ENCODE results near the gene NEK10. TPM values are rescaled to one million over a fixed set of nuclear protein-coding genes. Genes with fewer than 3 reads are reported as not detected.

Gene NEK10
- total RNA-seq, 1 experiment from 2014 or later: 5.7 TPM

DNA sequence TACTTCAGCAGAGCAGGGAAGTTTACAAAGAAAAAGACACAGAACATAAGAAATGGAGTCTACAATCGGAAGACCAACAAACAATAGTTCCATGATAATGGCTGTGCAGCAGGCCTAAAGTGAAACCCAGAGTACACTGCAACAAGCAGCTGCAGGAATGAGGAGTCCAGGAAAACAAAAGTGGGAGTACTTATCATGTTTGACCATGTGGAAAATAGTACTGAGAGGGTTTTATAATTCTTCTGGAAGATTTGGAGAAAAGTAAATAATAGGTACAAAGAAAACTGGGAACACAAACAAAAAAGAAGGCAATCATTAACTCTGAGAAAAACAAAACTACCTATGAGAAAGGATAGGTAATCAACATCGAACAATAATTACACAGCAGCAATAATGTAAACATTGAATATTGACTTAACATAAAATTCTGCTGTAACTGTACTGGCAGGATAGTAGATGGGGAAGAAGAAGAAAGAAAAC is 87.5 kb downstream of the NEK10 start:
- no peaks in the 10 kb centered on the region for H3K9me3 ChIP-seq (ENCODE audit: control insufficient read depth, insufficient read depth, low read depth, low read length)
- POLR2A ChIA-PET: no interaction called here
- CTCF ChIA-PET: no interaction called here
- in situ Hi-C loops (cut with HindIII; ENCODE audit: low pct_unique_long_range_greater_than_20kb, low sequenced_read_pairs): no loop called here
- no peak overlapping the region for H3K4me3 ChIP-seq (ENCODE audit: low read depth in 2 of 2, low read length in 2 of 2)
- no peak overlapping the region for H3K27ac ChIP-seq (ENCODE audit: low read length)
- no TSS peak for BruUV-seq (replicated peaks)
- no peaks in the 10 kb centered on the region for H3K4me1 ChIP-seq (ENCODE audit: control insufficient read depth, insufficient read depth, low read length)
- TF ChIP-seq TCF7L2 (IDR thresholded peaks at IDR 0.05; ENCODE audit: low read depth, low read length) (no peak), SIN3A (IDR thresholded peaks at IDR 0.05; ENCODE audit: borderline replicate concordance, insufficient read depth, low read depth, low read length) (no peak)
- TF ChIP-seq, protein P1, sequence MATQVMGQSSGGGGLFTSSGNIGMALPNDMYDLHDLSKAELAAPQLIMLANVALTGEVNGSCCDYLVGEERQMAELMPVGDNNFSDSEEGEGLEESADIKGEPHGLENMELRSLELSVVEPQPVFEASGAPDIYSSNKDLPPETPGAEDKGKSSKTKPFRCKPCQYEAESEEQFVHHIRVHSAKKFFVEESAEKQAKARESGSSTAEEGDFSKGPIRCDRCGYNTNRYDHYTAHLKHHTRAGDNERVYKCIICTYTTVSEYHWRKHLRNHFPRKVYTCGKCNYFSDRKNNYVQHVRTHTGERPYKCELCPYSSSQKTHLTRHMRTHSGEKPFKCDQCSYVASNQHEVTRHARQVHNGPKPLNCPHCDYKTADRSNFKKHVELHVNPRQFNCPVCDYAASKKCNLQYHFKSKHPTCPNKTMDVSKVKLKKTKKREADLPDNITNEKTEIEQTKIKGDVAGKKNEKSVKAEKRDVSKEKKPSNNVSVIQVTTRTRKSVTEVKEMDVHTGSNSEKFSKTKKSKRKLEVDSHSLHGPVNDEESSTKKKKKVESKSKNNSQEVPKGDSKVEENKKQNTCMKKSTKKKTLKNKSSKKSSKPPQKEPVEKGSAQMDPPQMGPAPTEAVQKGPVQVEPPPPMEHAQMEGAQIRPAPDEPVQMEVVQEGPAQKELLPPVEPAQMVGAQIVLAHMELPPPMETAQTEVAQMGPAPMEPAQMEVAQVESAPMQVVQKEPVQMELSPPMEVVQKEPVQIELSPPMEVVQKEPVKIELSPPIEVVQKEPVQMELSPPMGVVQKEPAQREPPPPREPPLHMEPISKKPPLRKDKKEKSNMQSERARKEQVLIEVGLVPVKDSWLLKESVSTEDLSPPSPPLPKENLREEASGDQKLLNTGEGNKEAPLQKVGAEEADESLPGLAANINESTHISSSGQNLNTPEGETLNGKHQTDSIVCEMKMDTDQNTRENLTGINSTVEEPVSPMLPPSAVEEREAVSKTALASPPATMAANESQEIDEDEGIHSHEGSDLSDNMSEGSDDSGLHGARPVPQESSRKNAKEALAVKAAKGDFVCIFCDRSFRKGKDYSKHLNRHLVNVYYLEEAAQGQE (IDR thresholded peaks at IDR 0.05; ENCODE audit: insufficient read depth in 1 of 2, low read depth in 2 of 2, low read length in 1 of 2): no peak
- H3K36me3 ChIP-seq (ENCODE audit: control insufficient read depth, insufficient read depth, low read length): no peaks in the 10 kb centered on the region
- no peak for ATAC-seq
- H3K27me3 ChIP-seq (ENCODE audit: control insufficient read depth, insufficient read depth, low read length): no peaks in the 10 kb centered on the region
- intact Hi-C loops (cut with micrococcal nuclease; ENCODE audit: unreplicated experiment): no loop called here
- no peak for DNase-seq (ENCODE audit: low read depth, low spot score)

DNA sequence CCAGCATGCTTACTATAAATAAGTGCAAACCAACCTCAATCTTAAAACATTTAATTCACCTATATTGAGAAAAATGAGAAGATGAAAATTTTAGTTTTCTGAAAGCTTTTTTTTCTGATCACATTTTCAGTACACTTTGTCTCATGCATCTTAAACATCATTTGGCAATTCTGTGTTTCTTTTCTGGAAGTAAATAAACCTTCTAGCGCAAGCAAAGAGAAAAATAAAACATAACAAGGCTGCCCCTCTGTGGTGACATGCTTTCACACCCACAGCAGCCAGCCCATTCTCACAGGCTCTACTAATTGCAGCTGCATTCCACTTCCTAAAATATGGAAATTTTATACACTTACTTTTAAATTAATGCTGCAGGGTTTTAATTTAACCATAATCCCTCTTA is 90.1 kb downstream of the NEK10 start:
- H3K4me3 ChIP-seq (ENCODE audit: low read depth in 2 of 2, low read length in 2 of 2): no peak overlapping the region
- H3K36me3 ChIP-seq (ENCODE audit: control insufficient read depth, insufficient read depth, low read length): no peaks in the 10 kb centered on the region
- DNase-seq (ENCODE audit: low read depth, low spot score) (no peak), ATAC-seq (no peak)
- H3K9me3 ChIP-seq (ENCODE audit: control insufficient read depth, insufficient read depth, low read depth, low read length): no peaks in the 10 kb centered on the region
- ChIA-PET POLR2A (no interaction called here), CTCF (no interaction called here)
- H3K27me3 ChIP-seq (ENCODE audit: control insufficient read depth, insufficient read depth, low read length): no peaks in the 10 kb centered on the region
- intact Hi-C loops (cut with micrococcal nuclease; ENCODE audit: unreplicated experiment): no loop called here
- in situ Hi-C loops (cut with HindIII; ENCODE audit: low pct_unique_long_range_greater_than_20kb, low sequenced_read_pairs): no loop called here
- no peak overlapping the region for H3K27ac ChIP-seq (ENCODE audit: low read length)
- BruUV-seq (replicated peaks): no TSS peak
- H3K4me1 ChIP-seq (ENCODE audit: control insufficient read depth, insufficient read depth, low read length): no peaks in the 10 kb centered on the region
- TF ChIP-seq TCF7L2 (IDR thresholded peaks at IDR 0.05; ENCODE audit: low read depth, low read length) (no peak), POLR2AphosphoS5 (IDR thresholded peaks at IDR 0.05; ENCODE audit: low read depth, low read length) (no peak), SIN3A (IDR thresholded peaks at IDR 0.05; ENCODE audit: borderline replicate concordance, insufficient read depth, low read depth, low read length) (no peak)
- TF ChIP-seq, protein P1 (IDR thresholded peaks at IDR 0.05; ENCODE audit: insufficient read depth in 1 of 2, low read depth in 2 of 2, low read length in 1 of 2): no peak
- TF ChIP-seq, protein P2, sequence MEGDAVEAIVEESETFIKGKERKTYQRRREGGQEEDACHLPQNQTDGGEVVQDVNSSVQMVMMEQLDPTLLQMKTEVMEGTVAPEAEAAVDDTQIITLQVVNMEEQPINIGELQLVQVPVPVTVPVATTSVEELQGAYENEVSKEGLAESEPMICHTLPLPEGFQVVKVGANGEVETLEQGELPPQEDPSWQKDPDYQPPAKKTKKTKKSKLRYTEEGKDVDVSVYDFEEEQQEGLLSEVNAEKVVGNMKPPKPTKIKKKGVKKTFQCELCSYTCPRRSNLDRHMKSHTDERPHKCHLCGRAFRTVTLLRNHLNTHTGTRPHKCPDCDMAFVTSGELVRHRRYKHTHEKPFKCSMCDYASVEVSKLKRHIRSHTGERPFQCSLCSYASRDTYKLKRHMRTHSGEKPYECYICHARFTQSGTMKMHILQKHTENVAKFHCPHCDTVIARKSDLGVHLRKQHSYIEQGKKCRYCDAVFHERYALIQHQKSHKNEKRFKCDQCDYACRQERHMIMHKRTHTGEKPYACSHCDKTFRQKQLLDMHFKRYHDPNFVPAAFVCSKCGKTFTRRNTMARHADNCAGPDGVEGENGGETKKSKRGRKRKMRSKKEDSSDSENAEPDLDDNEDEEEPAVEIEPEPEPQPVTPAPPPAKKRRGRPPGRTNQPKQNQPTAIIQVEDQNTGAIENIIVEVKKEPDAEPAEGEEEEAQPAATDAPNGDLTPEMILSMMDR (IDR thresholded peaks at IDR 0.05): peak; percentile 33; the same call in 1 of the 2 replicates

Data from Panc1 (cell line).